Nucleus accumbens (tissue), 56 donors: ENCODE measurements around the gene ROBO2.
"Not testable (repeated sequence)": the region's sequence is repeated elsewhere in the genome, so short reads cannot be mapped to it uniquely, and the experiment has no call there.

Experiments used
- DNase-seq, 56 donors: peaks; one replicate each; lab custom pipeline; 2025; lab: John Stamatoyannopoulos, UW

Gene ROBO2

GRCh38 chr3:77377717-77378116, 337.8 kb downstream of the ROBO2 start:
- DNase-seq, result no peak

GRCh38 chr3:77380136-77380535, 340.2 kb downstream of the ROBO2 start:
- DNase-seq, result no peak

DNA sequence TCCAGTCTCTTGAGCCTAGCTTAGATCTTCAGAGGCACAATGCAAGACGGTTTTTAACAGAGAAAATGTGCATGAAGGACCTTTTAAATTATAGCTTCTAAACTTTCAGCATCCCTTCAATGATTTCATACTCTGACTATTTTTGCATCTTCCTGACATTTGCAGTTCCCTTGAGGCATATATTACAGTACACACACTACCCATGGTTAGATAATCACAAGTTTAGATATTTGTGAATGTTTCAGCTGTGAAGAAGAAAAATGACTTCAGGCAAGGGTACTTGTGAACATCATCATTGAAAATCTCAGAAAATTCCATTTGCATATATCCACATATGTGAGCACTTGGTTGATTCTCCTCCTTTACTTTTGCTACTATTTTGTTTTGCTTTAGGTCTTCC, 341.5 kb downstream of the ROBO2 start:
- DNase-seq, result no peak

DNA sequence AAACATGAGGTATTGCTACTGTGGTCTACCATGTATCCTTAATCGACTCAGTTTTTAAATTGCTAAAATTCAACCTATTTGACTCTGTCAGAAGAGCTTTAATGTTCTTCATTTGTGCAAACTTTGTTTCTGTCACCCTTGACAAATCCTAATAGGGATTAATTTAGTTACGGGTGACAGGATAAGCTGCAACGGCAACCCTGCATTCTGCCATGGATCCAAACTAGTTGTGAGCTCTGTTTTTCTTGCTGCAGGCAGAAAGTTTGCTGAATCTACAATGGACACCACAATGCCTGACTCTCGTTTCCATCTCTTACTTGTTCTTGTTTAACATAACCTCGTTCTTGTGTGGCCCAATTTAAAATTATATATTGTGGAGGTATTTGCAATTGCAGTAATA, 352.3 kb downstream of the ROBO2 start:
- DNase-seq, result no peak

DNA sequence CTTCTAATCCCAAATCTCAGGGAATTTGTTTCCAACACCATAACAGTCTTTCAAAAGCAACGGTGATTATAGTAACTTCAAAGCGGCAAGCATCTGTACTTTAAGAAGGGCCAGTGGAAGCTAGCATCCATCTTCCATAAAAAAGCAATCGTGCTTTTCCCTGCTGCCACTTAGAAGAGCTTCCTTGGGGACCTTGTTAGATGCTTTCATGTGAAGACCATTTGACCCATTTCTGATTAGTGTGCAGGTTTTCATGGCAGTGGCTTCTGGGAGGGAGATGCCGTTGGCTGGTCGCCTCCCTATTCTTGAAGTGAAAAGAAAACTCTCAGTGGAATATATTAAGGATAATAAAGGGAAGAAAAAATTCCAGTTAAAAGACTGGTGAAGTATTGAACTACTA, 354.1 kb downstream of the ROBO2 start:
- DNase-seq, result no peak

DNA sequence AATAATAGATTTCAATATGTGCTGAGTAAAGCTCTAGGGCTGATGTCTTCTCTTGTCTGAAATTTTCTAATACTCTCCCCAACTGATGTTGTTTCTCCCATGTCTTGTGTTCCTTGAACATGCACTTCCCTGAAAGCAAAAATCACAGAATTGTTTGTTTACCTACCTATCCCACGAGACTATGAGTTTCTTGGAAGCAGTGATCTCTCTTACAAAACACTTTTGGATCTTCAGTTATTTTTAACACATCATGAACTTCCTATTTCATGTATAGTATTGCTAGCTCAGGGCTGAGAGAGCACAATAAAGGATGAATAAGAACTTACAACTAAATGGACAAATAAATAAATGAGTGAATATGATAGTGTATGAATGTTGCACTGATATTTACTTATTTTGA, 365.0 kb downstream of the ROBO2 start:
- DNase-seq, result no peak

DNA sequence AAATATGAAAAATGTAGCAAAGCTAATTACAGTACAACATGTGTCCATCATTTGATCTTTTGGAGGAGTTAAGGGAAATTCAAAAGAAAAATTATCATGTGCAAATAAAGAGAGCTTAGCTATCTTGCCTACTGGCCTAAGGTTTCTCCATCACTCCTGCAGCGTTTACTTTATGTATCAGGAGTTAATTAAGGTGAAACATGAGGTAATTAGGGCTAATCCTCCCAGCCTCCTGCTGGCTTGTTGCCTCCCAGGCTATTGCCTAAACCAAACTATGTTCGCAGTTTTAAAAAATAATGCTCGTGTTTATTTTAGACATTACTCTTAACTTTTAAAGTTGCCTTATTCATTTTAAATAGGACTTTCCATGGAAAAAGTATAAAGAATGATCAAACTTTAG, 367.5 kb downstream of the ROBO2 start:
- DNase-seq, result no peak

DNA sequence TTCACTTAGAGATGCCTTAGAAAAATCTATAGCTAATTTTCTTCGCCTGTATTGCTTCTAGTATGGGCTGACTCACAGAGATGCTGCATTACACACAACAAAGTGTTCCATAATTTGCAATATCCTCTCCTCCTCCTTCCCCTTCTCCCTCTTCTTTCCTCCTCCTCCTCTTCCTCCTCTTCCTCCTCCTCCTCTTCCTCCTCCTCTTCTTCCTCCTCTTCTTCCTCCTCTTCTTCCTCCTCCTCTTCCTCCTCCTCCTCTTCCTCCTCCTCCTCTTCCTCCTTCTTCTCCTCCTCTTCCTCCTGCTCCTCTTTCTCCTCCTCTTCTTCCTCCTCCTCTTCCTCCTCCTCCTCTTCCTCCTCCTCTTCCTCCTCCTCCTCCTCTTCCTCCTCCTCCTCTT, 370.4 kb downstream of the ROBO2 start:
- DNase-seq, result not testable (repeated sequence)

GRCh38 chr3:77411334-77411733, 371.4 kb downstream of the ROBO2 start:
- no peak for DNase-seq

DNA sequence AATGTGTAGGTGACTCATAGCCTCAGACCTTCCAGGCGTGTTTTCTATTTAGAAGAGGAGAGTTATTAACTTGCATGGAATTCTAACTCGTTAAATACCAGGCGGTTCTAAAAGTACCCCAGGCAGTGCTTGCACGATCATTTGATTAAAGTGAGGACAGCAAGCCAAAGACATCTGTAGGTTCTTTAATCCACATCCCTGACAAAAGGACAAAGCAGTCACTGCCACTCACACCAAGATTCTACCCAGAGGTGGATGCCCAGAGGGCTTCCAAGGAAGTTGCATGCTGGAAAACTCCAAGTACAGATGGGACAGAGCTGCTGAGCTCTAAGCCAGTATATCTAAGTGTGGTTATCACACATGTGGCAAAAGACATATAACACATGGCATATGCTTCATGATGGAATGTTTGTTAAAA, 372.1 kb downstream of the ROBO2 start:
- DNase-seq, result no peak

- DNase-seq, result no peak
Measured at GRCh38 chr3:77412584-77412983, 372.7 kb downstream of the ROBO2 start.

DNA sequence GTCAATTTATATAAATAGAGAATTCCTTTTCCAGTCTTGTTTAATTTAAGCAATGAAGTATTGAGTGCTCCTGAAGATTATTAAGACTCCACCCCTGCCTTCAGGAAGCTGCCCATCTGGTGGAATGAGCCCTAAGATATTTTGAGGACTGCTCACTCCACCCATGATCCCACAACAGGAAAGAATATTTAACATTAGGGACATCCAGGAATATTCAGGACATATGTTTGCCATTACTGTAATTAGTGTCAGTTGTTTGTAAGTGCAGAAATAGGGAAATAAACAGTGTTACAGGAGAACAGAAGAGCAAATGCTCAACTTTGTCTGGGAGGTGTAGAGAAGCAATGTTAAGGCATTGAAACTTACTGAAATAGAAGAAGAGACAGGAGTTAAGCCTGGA, 375.0 kb downstream of the ROBO2 start:
- no peak for DNase-seq

DNA sequence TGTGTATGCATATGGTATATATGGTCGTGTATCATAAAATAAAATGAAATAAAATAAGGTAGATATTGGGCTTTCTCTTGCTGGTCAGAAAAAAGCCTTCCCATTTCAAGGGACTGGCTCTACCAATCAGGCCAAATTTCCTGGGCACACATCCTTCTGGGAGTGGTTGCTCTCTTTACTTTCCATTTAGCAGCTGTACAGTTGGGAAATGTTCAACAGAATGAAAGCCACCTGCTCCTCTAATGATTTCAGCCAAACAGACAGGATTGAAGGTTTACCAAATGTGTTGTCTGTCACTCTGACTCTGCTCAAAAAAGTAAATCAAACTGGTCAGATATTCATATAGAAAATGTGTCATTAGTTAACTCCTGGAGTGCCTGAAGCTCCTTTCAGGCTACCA, 380.4 kb downstream of the ROBO2 start:
- DNase-seq, result no peak

DNA sequence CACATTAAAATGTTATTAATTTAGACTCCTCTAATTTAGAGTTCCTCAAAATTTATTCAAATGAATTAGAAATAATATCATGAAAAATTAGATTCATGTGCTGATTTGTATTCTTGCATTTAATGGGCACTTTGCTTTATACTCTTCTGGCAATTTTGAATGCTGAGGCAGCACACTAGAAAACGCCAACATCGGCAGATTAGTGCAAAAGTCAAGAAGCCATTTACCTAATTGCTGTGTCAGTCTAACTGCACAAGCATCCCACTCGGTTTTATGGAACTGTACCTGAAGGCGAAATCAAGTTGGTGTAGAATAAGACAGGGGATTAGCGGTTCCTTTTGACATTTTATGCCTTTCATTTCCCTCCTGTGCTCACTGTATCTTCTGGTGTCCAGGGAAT, 382.0 kb downstream of the ROBO2 start:
- DNase-seq, result no peak

DNA sequence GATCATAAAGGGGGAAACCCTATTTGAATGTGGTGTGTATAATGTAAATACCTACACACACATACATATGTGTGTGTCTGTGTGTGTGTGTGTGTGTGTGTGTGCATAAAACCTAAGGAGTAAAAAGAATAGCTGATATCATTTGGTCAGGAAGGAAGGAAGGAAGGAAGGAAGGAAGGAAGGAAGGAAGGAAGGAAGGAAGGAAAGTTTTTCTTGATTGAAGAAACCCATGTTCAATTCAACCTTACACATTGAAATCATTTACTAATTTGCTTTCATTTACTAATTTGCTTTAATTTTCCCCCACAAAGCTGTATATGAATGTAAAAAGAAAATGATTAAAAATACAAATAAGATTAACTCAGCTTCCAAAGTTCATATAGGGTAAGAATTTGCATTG, 386.6 kb downstream of the ROBO2 start:
- DNase-seq, result no peak

- DNase-seq, result peak in 1 of 56 donors; percentile 7
Measured at GRCh38 chr3:77427528-77427927, 387.6 kb downstream of the ROBO2 start.

DNA sequence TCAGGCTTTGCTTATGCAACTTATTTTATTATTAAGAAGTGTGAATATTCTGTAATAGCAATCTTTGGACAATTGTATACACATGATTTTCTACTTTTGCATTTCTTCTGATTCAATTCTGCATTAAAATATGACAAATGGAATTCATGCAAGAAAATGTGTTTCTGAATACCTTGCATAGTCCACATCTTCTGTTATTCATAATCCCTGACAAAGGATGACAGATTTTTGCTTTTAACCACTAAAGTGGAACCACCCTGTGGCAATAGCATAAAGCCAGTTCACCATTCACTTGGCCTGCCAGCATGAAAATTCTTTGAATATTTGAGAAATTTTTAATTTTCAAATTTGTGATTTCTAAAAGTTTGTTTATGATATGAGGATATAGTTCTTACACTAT, 397.0 kb downstream of the ROBO2 start:
- no peak for DNase-seq

DNA sequence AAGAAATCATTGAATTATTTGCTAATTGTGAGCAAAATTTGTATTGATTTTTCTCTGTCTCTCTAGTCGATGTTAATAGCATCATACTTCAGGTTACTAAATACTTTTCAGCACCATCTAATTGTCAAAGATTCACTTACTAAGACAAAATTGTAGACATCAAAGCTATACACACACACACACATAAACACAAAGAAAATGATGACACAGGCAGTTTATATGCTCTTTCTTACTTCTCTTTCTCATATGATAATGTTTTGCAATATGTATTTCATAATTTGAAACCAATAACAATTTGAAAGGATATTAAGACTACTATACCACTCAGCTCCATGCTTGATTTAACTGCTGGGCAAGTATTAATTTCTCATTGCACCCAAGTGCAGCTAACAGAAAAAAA, 406.2 kb downstream of the ROBO2 start:
- DNase-seq, result no peak

DNA sequence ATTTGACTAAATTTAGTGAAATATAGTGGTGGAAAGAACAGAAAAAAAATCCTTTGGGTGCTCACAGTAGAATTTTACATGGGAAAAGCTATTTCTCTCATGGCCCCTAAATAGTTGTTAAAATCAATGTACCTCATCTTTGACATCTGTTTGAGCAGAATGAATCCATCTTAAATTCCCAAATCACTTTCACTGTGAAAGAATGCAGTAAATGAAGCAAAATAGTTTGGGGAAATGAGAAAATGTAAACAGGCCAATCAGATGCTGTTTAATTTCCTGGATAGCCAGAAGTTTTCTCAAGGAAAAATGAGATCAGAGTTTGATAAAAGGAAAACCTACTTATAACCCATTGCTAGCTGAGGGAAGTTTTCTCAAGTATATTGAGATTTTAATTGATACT, 406.9 kb downstream of the ROBO2 start:
- DNase-seq, result no peak

- no peak for DNase-seq
Measured at GRCh38 chr3:77449459-77450350, 409.8 kb downstream of the ROBO2 start.

DNA sequence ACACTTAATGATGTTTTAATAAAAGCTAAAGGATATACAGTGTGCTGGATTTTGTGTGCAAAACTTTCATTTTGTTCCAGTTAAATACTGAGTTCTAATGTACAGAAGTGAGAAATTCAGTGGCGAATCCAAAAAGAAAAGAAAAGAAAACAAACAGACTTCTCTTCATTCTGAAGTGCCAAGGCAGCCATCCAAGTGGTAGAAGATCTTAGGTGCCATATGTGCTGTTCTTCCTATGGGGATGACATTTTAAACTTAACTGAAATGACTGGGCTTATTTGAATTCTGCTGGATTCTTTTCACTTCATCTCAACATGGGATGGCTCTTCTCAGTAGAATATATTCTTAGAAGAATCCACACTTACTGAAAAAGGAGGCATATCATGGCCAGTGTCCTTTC, 416.5 kb downstream of the ROBO2 start:
- DNase-seq, result no peak

- no peak for DNase-seq
Measured at GRCh38 chr3:77456906-77457305, 417.0 kb downstream of the ROBO2 start.

GRCh38 chr3:77459926-77460325, 420.0 kb downstream of the ROBO2 start:
- no peak for DNase-seq
